H1 (cell line): ENCODE results near the gene INPP4B.

ENCODE experiments used
- CHD2 ChIP-seq: IDR thresholded peaks from 2 replicates; pipeline ENCODE4 v1.6.1; 2012; ENCODE audit warnings: low read length, improper control_type of control experiment
- CREB1 ChIP-seq: IDR thresholded peaks from 2 replicates; pipeline ENCODE4 v1.6.1; 2012; ENCODE audit warnings: inconsistent platforms
- CTCF ChIP-seq, 3 experiments: IDR thresholded peaks; 1 replicate in 2 of 3; 2 replicates in 1 of 3; pipeline versions ENCODE4 v1.5.1 to v1.6.1; 2011; ENCODE audit warnings: low read length in 3 of 3, mild to moderate bottlenecking in 3 of 3, inconsistent platforms in 2 of 3, low read depth in 1 of 3, moderate library complexity in 1 of 3; ENCODE audit not compliant: insufficient read depth in 1 of 3; ENCODE audit errors: control extremely low read depth in 1 of 3
- EP300 ChIP-seq, 2 experiments: IDR thresholded peaks; 1 replicate in 1 of 2; 2 replicates in 1 of 2; pipeline ENCODE4 v1.6.1; 2011 to 2012; ENCODE audit warnings: low read depth in 2 of 2, low read length in 2 of 2, mild to moderate bottlenecking in 2 of 2, borderline replicate concordance in 1 of 2, inconsistent platforms in 1 of 2, moderate library complexity in 1 of 2
- EZH2 ChIP-seq: fragments of 200-600 bp; sonication (generic); IDR thresholded peaks from 2 replicates; pipeline ENCODE4 v1.7.1; 2012; ENCODE audit warnings: low read depth, mild to moderate bottlenecking, moderate library complexity, low read length, inconsistent platforms; ENCODE audit not compliant: severe bottlenecking
- POLR2A ChIP-seq, 2 experiments: IDR thresholded peaks; 1 replicate in 1 of 2; 2 replicates in 1 of 2; pipeline ENCODE4 v1.6.1; 2011; ENCODE audit warnings: low read depth in 2 of 2, low read length in 2 of 2, mild to moderate bottlenecking in 2 of 2; ENCODE audit errors: control extremely low read depth in 1 of 2
- SAP30 ChIP-seq: fragments of 300-600 bp; sonication (generic); IDR thresholded peaks from 2 replicates; pipeline ENCODE4 v1.7.1; 2012; ENCODE audit warnings: low read length, moderate library complexity, mild to moderate bottlenecking, inconsistent platforms; ENCODE audit not compliant: insufficient read depth, insufficient replicate concordance
- SP1 ChIP-seq: IDR thresholded peaks from 2 replicates; pipeline ENCODE4 v1.6.1; 2011; ENCODE audit warnings: low read depth, low read length
- SRF ChIP-seq: IDR thresholded peaks from 2 replicates; pipeline ENCODE4 v1.6.1; 2011; ENCODE audit warnings: mild to moderate bottlenecking, low read depth, low read length, moderate library complexity
- TCF12 ChIP-seq: IDR thresholded peaks from 2 replicates; pipeline ENCODE4 v1.6.1; 2011; ENCODE audit warnings: low read depth, mild to moderate bottlenecking, low read length
- ZNF274 ChIP-seq: IDR thresholded peaks from 2 replicates; pipeline ENCODE4 v1.7.0; 2012; ENCODE audit warnings: low read length, borderline replicate concordance; ENCODE audit errors: extremely low read depth

- TF ChIP-seq CTCF (IDR thresholded peaks at IDR 0.05; ENCODE audit: control extremely low read depth in 1 of 3, insufficient read depth in 1 of 3, low read depth in 1 of 3, low read length in 3 of 3) (no peak), EP300 (IDR thresholded peaks at IDR 0.05; ENCODE audit: borderline replicate concordance in 1 of 2, low read depth in 2 of 2, low read length in 2 of 2) (no peak), ZNF274 (no peak), CHD2 (no peak), EZH2 (no peak), POLR2A (IDR thresholded peaks at IDR 0.05; ENCODE audit: control extremely low read depth in 1 of 2, low read depth in 2 of 2, low read length in 2 of 2) (no peak), SP1 (no peak), SRF (no peak), TCF12 (no peak), CREB1 (no peak), SAP30 (no peak)
Measured at GRCh38 chr4:142801966-142802365, 44.1 kb downstream of the INPP4B start.
